GM18519 (cell line): ENCODE results near the gene GJB5.

Source experiments
- ATAC-seq: cut with Tn5 transposase; IDR thresholded peaks from one replicate; pipeline ENCODE4 v1.9.1; 2021; ENCODE audit warnings: mild to moderate bottlenecking, moderate library complexity; ENCODE audit not compliant: unreplicated experiment, low FRiP score

GJB5 gene

DNA sequence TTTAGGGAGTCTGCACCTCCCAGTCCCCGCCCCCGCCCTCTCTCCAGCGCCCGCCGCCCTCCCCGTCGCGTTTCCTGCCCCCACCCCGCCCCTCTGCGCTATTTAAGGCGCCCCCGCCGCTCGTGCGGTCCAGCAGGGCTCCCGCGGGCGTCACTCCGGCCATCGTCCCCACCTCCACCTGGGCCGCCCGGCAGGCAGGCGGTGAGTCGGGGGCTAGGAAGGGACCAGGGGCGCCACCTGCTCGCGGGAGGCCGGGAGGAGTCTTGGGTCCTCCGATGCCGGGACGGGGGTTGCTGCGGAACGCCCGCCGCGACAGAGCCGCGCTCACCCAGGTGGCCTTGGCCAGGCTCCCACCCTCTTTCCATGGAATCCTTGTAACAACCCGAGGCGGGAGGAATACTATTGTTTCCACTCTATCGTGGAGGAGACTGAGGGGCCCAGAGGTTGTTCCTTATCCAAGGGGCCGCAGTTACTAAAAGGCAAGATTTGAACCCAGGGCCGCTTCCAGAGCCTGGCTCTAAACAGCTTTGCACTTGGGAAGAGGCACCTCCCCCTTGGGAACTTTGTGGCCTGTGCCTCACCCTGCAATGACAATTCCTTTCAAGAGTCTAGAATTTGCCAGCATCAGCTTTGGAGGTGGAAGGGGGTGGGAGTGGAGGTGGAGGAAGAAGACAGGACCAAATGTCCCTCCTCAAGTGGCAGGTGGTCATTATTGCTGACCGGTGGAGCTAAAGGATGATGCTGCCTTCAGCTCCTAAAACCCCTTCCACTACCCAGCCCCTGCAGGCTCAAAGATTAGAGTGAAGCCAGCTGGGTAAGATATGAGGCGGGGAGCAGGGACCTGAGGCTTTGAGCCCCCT is 38.3 kb downstream of the GJB5 start, which contains the start of gene GJA4:
Gene GJA4, plus strand, starts transcription at position 132 of the 860 bp plus-strand sequence. CDS start 1,215 bp downstream, outside the sequence.
- no peak for ATAC-seq

- no peak for ATAC-seq
Observed at GRCh38 chr1:34794001-34794789, 39.3 kb downstream of the GJB5 start.

GRCh38 chr1:34794790-34795180 is 39.9 kb downstream of the GJB5 start:
- no peak for ATAC-seq

DNA sequence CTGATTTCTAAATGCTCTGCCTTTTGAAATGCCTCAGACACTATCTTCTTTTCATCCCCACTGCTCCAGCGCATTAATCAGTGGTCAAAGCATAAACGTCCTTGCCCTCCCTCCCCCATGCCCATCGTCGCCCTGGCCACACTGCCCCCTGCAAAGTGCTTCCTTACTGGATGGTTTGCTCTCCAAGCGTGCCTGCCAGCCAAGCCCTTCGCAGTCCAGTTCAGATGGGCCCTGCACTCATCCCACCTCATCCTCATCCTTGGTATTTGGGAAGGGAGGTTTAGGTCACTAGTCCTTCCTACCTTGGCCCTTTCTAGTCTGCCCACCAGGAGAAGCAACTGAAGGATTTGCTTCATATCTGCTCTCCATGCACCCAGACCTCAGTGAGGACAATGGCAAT is 41.1 kb downstream of the GJB5 start:
- no peak for ATAC-seq

- no peak for ATAC-seq
Observed at GRCh38 chr1:34796990-34797389, 42.1 kb downstream of the GJB5 start.

DNA sequence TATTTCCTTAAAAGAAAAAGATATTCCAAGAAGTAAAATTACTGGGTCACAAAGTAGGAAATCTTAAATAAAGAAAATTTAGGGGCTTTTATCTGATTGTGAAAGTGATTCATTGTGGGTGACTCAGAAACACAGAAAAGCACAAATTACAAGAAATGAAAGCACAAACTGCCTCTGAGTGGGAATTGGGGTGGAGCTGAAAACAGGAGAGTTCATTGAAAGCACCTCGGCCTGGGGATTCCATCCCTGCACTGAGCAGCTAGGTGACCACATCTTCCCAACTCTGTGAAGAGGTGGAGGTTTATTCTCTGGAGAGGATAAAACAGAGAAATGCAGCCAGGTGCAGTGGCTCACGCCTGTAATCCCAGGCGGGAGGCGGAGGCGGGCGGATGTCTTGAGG is 45.4 kb downstream of the GJB5 start:
- ATAC-seq: no peak

DNA sequence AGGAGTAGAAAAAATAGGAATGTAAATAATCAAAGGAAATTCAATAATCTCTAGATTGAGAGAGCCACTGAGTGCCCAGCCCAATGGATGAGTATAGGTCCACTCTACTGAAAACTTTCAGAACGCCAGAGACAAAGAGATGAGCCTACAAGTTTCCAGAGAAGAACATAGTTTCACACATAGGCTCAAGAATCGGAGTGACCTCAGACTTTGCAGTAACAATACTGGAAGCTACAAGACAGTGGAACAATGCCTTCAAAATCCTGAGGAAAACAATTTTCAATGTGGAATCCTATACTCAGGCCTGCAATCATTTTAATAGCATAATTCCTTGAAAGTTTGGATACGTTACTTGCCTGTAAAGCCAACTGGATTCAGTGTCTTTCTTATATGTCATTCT is 48.9 kb downstream of the GJB5 start:
- no peak for ATAC-seq

DNA sequence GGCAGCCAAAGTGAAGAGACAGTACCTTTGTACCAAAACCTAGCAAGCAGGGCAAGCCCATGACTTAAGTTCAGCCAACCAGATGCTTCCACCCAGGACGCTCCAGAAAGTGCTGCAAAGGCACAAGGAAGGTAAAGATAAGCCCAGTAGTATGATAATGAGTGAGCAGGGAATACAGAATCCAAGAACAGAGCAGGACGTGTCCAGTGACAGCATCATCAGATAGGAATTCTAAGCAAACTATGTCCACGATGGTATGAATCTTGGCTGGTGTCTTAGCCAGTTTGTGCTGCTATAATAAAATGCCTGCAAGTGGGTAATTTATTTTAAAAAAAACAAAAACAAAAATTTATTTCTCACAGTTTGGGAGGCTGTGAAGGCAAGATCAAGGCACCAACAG is 51.5 kb downstream of the GJB5 start:
- no peak for ATAC-seq
